Activated CD4-positive, alpha-beta T cell treated with anti-CD3 and anti-CD28 coated beads, Interleukin-2, amount 10 ng/mL, durations not matched to agents 24 days and 14 days (primary cell): ENCODE results near the gene MEGF10. TPM values are rescaled to one million over a fixed set of nuclear protein-coding genes. Genes with fewer than 3 reads are reported as not detected.

Source experiments
- total RNA-seq: library from RNA; stranded (reverse); gene quantifications from 2 replicates; pipeline ENCODE4 v1.2.3, GENCODE V29; 2022

MEGF10 gene
- total RNA-seq, 1 donor from 2014 or later: not detected

Other genes starting within 250 kb of the MEGF10 start
- gene C5orf63, start 217.3 kb upstream of the MEGF10 start, total RNA-seq: 5.6 and 5.7 TPM in 2 replicates
- 50.4 and 52.3 TPM in 2 replicates for gene PRRC1, start 226.8 kb downstream of the MEGF10 start, total RNA-seq